ENCODE results near the gene ALG9. TPM values are rescaled to one million over a fixed set of nuclear protein-coding genes. Genes with fewer than 3 reads are reported as not detected.

ALG9 gene
- polyA plus RNA-seq, 10 donors: 21.8 to 33.3 (median 28.2) TPM

Other genes starting within 250 kb of the ALG9 start
- 10 to 100 TPM in 8 of 10 donors, 1 to 10 TPM in 2; 8.9 to 16.1 (median 11.0) TPM for gene PPP2R1B, start 105.2 kb downstream of the ALG9 start, polyA plus RNA-seq (ENCODE audit: insufficient read length in 10 of 10)
- 1 to 10 TPM; 1.7 to 3.5 (median 2.4) TPM for gene FDXACB1, start 7.6 kb upstream of the ALG9 start, polyA plus RNA-seq (ENCODE audit: insufficient read length in 10 of 10)
- gene CFAP68, start 8.0 kb upstream of the ALG9 start, polyA plus RNA-seq (ENCODE audit: insufficient read length in 10 of 10): 10 to 100 TPM; 13.9 to 22.5 (median 19.1) TPM
- gene CRYAB, start 40.2 kb upstream of the ALG9 start, polyA plus RNA-seq (ENCODE audit: insufficient read length in 10 of 10): 1,000 to 10,000 TPM in 1 of 10 donors, 100 to 1,000 TPM in 9; 407 to 1,057 (median 719) TPM
- gene HSPB2, start 41.2 kb upstream of the ALG9 start, polyA plus RNA-seq (ENCODE audit: insufficient read length in 10 of 10): 10 to 100 TPM; 49.6 to 93.5 (median 75.6) TPM
- 1 to 10 TPM; 1.5 to 3.4 (median 2.3) TPM for gene C11orf52, start 47.3 kb upstream of the ALG9 start, polyA plus RNA-seq (ENCODE audit: insufficient read length in 10 of 10)
- 10 to 100 TPM; 16.4 to 24.0 (median 18.7) TPM for gene DIXDC1, start 65.8 kb upstream of the ALG9 start, polyA plus RNA-seq (ENCODE audit: insufficient read length in 10 of 10)
- gene DLAT, start 153.8 kb upstream of the ALG9 start, polyA plus RNA-seq (ENCODE audit: insufficient read length in 10 of 10): 10 to 100 TPM; 34.9 to 48.9 (median 40.8) TPM
- 1 to 10 TPM in 5 of 10 donors, under 1 TPM in 5; 0.65 to 1.6 (median 1.0) TPM for gene PIH1D2, start 202.4 kb upstream of the ALG9 start, polyA plus RNA-seq (ENCODE audit: insufficient read length in 10 of 10)
- 10 to 100 TPM; 25.7 to 33.1 (median 28.4) TPM for gene NKAPD1, start 202.7 kb upstream of the ALG9 start, polyA plus RNA-seq (ENCODE audit: insufficient read length in 10 of 10)
- 10 to 100 TPM; 50.0 to 60.7 (median 53.7) TPM for gene TIMM8B, start 215.2 kb upstream of the ALG9 start, polyA plus RNA-seq (ENCODE audit: insufficient read length in 10 of 10)
- 100 to 1,000 TPM in 6 of 10 donors, 10 to 100 TPM in 4; 88.1 to 119 (median 105) TPM for gene SDHD, start 215.3 kb upstream of the ALG9 start, polyA plus RNA-seq (ENCODE audit: insufficient read length in 10 of 10)